Astrocyte of the hippocampus (primary cell): ENCODE data around the gene PGLYRP1.

Experiments
- DNase-seq: peaks from one replicate; pipeline ENCODE4 v3.0.0; 2011; ENCODE audit warnings: low read depth, low spot score

Gene PGLYRP1, protein sequence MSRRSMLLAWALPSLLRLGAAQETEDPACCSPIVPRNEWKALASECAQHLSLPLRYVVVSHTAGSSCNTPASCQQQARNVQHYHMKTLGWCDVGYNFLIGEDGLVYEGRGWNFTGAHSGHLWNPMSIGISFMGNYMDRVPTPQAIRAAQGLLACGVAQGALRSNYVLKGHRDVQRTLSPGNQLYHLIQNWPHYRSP

GRCh38 chr19:46022431-46023310 lies at the start of gene PGLYRP1:
TSS of gene PGLYRP1 (minus strand) at chr19:46023053. CDS start at chr19:46023021, 32 bp downstream.
- no peak for DNase-seq

DNA sequence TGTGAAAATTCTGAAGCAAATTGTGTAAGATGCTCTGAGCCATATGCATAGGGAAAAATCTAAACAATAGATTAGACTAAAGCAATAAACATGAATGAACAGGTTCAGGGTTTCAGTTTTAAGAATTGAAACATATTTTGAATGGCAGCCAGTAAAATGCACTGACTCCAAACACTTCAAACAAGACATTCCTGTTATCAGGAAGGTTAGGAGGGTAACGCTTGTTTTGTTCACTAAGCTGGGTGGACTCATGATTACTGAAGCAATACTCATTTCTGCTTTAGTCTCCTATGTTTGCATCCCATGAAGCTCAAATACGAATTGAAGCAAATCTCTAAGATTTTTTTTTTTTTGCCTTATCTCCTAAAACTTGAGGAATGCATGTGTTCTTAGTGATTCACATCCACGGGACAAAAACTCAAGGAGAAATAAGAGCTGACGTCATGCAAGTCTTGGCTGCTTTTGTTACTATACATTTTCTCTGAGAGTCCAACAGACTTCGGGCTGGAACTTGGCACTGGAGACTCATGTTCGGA lies 47.0 kb upstream of the PGLYRP1 start:
- DNase-seq, result peak; percentile 86

GRCh38 chr19:46068345-46069258 lies 45.7 kb upstream of the PGLYRP1 start:
- peak; percentile 94 for DNase-seq

DNA sequence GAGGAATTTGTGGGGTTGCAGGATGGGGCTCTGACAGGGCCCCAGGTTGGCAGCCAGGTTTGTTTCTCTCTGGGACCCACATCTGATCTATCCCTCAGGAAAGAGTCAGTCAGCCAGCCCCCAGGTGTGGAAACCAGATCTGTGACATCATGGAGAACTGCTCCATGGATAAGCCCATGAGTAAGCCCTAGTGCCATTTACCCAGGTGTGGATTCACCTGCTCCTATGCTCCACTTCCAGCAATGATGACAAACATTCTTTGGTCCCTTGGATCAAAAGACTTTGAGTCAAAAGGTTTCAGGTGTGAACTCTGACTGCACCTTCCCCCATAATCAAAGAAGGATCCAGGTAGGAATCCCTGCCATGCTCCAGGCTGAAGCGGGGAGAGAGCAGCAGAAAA lies 44.8 kb upstream of the PGLYRP1 start:
- DNase-seq, result no peak

DNA sequence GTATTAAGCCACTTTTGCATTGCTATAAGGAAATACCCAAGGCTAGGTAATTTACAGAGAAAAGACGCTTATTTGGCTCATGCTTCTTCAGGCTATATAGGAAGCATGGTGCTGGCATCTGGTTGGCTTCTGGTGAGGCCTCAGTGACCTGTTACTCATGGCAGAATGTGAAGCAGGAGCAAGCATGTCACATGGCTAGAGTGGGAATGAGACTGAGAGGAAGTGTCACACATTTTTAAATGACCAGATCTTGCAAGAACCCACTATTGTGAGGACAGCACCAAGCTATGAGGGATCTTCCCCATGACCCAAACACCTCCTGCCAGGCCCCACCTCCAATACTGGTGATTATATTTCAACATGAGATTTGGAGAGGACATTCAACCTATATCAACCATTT lies 43.6 kb upstream of the PGLYRP1 start:
- DNase-seq, result no peak

DNA sequence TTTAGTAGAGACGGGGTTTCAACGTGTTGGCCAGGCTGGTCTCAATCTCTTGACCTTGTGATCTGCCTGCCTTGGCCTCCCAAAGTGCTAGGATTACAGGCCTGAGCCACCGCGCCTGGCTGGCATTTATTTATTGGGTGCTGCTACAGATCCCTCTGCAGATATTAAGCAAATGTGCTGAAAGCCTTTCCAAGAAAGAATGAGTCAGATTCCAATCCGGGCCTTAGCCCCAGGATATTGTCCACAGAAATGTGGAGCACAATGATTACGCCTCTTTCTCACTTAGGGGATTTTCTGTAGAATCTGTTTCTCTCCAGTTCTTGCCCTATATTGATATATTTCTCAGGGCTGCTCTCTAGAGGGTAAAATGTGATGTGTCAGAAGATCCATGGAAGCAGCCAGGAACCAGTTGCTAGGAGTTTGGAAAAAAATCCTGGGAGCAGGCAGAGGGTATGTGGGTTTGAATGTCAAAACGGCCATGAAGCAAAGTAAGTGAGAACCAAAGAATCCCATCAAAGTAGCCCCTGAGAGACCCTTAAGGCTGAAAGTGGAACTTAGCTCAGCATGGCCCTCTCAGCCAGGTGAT lies 42.7 kb upstream of the PGLYRP1 start:
- peak; percentile 73 for DNase-seq

- no peak for DNase-seq
These were observed 40.3 kb upstream of the PGLYRP1 start for GRCh38 chr19:46063201-46063600.

- no peak for DNase-seq
These were observed 37.2 kb upstream of the PGLYRP1 start for GRCh38 chr19:46060012-46060411.

GRCh38 chr19:46058778-46059177 lies 35.9 kb upstream of the PGLYRP1 start:
- DNase-seq, result no peak

DNA sequence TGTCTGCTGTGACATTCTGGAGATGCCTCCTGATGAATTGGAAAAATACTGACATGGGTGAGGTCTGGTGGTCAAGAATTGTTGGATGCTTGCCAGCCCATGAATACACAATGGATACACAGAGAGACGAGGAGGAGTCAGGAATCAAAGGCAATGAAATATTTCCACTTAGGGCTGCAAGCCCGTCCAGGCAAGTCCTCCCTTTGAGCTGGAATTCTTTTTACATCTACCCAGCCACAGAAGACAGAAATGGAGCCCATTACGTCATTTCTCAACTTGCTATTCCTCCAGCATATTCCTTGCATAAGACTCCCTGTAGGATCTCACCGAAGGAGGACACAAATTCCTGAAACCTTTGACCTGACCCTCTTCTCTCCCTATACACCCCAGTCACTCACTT lies 33.7 kb upstream of the PGLYRP1 start:
- DNase-seq, result peak; percentile 40

DNA sequence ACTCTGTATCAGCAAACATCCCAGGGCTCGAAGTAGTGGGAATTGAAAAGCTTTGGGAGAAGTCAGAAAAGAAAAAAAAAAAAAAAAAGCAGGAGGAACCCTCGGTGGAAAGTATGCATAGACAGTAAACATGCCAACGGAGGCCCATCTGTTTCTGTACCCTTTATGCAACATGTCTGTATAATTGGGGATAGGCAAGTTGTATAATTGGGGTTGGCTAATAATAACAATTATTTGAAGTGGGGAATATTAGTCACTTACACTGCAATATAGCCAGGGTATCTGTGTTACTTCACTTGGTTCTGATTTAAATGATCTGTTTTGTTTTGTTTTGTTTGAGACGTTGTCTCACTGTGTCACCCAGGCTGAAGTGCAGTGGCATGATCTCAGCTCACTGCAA lies 30.0 kb upstream of the PGLYRP1 start:
- no peak for DNase-seq

GRCh38 chr19:46049597-46049996 lies 26.7 kb upstream of the PGLYRP1 start:
- no peak for DNase-seq

DNA sequence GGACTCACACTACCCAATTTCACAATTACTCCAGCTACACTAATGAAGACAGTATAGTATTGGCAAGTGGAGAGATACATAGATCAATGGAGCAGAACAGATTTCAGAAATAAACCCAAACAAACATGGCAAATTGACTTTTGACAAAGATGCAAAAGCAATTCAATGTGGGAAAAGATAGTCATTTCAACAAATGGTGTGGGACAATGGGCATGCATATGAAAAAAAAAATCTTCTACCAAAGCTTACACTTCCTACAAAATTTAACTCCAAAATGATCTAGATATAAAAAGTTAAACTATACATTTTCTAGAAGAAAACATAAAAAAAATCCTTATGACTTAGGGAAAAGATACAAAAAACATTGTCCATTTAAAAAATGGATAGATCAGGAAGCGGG lies 20.7 kb upstream of the PGLYRP1 start:
- DNase-seq, result no peak

GRCh38 chr19:46042252-46042883 lies 19.5 kb upstream of the PGLYRP1 start:
- no peak for DNase-seq

GRCh38 chr19:46040952-46041500 lies 18.2 kb upstream of the PGLYRP1 start, which contains the start of gene IGFL4:
TSS of gene IGFL4 (minus strand) at chr19:46041002. CDS start at chr19:46040962, 40 bp downstream.
- peak; percentile 37 for DNase-seq

- no peak for DNase-seq
These were observed 17.3 kb upstream of the PGLYRP1 start for GRCh38 chr19:46040125-46040524.

DNA sequence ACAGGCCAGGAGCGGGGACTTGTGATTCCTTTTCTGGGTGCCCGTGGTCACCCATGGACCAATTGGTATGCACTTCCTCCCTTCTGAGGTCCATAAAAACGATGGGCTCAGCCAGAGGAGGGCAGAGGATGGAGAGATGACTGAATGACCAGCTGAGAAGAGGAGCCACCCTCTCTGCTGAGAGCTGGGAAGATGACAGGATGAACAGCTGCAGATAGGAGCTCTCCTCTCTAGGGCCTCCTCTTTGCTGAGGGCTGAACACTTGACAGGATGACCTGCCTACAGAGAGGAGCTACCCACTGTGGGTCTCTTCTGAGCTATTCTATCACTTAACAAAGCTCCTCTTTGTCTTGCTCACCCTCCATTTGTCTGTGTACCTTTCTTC lies 13.9 kb upstream of the PGLYRP1 start:
- no peak for DNase-seq

- DNase-seq, result no peak
These were observed 13.3 kb upstream of the PGLYRP1 start for GRCh38 chr19:46035986-46036743.

DNA sequence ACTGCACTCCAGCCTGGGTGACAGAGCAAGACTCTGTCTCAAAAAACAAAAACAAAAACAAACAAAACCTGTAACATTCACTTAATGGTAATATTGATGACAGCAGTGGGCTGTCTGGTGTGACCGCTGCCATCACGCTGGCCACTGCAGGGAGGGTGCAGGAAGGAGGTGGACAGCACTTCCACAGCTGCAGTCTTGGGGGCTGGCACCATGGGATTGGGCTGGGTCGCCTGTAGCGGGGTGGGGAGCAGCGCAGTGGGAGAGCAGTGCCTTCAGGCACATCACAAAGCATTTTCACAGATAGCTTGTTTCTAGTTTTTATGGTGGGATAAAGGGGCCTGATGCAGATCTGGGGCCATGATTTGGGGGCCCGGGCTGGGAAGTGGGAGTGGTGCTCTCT lies 12.7 kb upstream of the PGLYRP1 start:
- no peak for DNase-seq

GRCh38 chr19:46033401-46033800 lies 10.5 kb upstream of the PGLYRP1 start:
- no peak for DNase-seq
